ENCODE measurements around the gene UBE2S. TPM values are rescaled to one million over a fixed set of nuclear protein-coding genes. Genes with fewer than 3 reads are reported as not detected.
"Not testable (repeated sequence)": the region's sequence is repeated elsewhere in the genome, so short reads cannot be mapped to it uniquely, and the experiment has no call there.

UBE2S gene
- total RNA-seq, 6 experiments from 2014 or later, result 181 to 356 (median 309) TPM

GRCh38 chr19:55407800-55408532, 378 bp upstream of the UBE2S start:
- H3K9me3 Mint-ChIP-seq, result peaks cover 4% of the 10 kb centered on the region; the same call in 1 of the 2 replicates
- DNase-seq, result peak; percentile 98
- H3K27ac Mint-ChIP-seq, result peak overlapping the region; percentile 98
- H3K4me3 Mint-ChIP-seq, result peak overlapping the region; percentile 91
- H3K36me3 Mint-ChIP-seq (ENCODE audit: low read depth), result peaks cover 27% of the 10 kb centered on the region
- H3K27me3 Mint-ChIP-seq (ENCODE audit: insufficient read depth), result peaks cover 18% of the 10 kb centered on the region
- TF ChIP-seq, protein P1, sequence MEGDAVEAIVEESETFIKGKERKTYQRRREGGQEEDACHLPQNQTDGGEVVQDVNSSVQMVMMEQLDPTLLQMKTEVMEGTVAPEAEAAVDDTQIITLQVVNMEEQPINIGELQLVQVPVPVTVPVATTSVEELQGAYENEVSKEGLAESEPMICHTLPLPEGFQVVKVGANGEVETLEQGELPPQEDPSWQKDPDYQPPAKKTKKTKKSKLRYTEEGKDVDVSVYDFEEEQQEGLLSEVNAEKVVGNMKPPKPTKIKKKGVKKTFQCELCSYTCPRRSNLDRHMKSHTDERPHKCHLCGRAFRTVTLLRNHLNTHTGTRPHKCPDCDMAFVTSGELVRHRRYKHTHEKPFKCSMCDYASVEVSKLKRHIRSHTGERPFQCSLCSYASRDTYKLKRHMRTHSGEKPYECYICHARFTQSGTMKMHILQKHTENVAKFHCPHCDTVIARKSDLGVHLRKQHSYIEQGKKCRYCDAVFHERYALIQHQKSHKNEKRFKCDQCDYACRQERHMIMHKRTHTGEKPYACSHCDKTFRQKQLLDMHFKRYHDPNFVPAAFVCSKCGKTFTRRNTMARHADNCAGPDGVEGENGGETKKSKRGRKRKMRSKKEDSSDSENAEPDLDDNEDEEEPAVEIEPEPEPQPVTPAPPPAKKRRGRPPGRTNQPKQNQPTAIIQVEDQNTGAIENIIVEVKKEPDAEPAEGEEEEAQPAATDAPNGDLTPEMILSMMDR (IDR thresholded peaks at IDR 0.05), result no peak
- peaks cover 30% of the 10 kb centered on the region for H3K4me1 Mint-ChIP-seq (ENCODE audit: low read depth)

DNA sequence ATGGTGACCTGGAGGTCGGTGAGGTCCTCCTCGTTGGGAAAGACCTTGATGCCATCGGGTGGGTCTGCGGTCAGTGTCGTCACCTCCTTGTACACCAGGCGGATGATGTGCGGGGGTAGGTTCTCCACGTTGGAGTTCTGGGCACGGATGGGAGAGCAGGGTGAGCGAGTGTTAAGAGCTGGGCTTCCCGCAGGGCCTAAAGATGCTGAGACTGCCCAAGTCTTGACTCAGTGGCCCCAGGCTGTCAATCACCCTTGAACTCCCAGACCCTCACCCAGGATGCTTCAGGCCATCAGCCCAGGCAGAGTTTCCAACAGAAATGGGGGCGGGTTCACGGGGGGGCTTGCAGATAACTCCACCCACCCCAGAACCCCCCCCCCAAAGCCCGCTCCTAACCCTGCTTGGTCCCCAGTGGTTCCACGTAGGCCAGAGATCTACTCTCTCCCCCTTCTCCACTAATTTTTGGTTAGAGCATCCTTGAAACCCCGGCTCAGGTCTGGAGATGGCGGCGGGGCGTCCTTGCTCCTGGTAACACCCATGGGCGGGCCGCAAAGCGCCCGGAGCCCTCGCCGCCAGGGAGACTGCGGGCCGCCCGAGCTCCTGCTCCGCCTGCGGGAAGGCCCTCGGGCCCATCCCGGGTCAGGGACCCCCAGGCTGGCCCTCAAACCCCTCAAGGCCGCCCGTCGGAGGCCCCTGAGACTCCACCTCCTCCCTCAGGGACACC, 600 bp downstream of the UBE2S start:
- Mint-ChIP-seq H3K9me3 (peaks cover 4% of the 10 kb centered on the region; the same call in 1 of the 2 replicates), H3K4me3 (peak overlapping the region; percentile 91), H3K27ac (peak overlapping the region; percentile 80), H3K4me1 (ENCODE audit: low read depth) (peaks cover 33% of the 10 kb centered on the region), H3K27me3 (ENCODE audit: insufficient read depth) (peaks cover 18% of the 10 kb centered on the region), H3K36me3 (ENCODE audit: low read depth) (peaks cover 33% of the 10 kb centered on the region)
- TF ChIP-seq, protein P1 (IDR thresholded peaks at IDR 0.05), result no peak
- no peak for DNase-seq

- Mint-ChIP-seq H3K27ac (peak overlapping the region; percentile 80), H3K36me3 (ENCODE audit: low read depth) (peaks cover 36% of the 10 kb centered on the region), H3K9me3 (peaks cover 4% of the 10 kb centered on the region; the same call in 1 of the 2 replicates), H3K4me1 (ENCODE audit: low read depth) (peaks cover 33% of the 10 kb centered on the region), H3K27me3 (ENCODE audit: insufficient read depth) (peaks cover 16% of the 10 kb centered on the region), H3K4me3 (peak overlapping the region; percentile 91)
- DNase-seq, result no peak
- TF ChIP-seq, protein P1 (IDR thresholded peaks at IDR 0.05), result no peak
These were observed 1.3 kb downstream of the UBE2S start for GRCh38 chr19:55406091-55406825.

DNA sequence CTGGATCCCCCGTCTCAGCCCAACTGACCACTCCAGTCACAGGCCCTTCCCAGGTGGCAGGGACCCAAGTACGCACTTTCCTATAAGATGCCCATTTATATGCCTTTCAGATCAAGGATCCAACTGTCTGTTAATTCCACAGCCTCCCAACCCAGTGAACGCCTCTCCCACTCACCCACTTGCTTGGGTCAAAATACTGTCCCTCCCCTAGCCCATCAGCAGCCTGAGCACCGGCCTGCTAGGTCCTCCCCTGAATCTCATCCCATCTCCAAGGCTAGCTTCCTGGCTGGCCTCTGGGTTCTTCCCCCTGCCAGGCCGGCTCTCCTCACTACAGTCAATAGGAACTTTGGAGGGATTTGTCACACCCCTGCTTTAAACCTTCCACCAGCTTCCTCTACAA, 1.9 kb downstream of the UBE2S start:
- Mint-ChIP-seq H3K4me1 (ENCODE audit: low read depth) (peaks cover 33% of the 10 kb centered on the region), H3K27ac (peak overlapping the region; percentile 80), H3K27me3 (ENCODE audit: insufficient read depth) (peaks cover 16% of the 10 kb centered on the region), H3K36me3 (ENCODE audit: low read depth) (peaks cover 38% of the 10 kb centered on the region), H3K9me3 (peaks cover 4% of the 10 kb centered on the region; the same call in 1 of the 2 replicates), H3K4me3 (peak overlapping the region; percentile 91)
- DNase-seq, result no peak
- TF ChIP-seq, protein P1 (IDR thresholded peaks at IDR 0.05), result no peak

- no peak for DNase-seq
- Mint-ChIP-seq H3K9me3 (peaks cover under 1% of the 10 kb centered on the region; the same call in 1 of the 2 replicates), H3K4me1 (ENCODE audit: low read depth) (peaks cover 28% of the 10 kb centered on the region), H3K36me3 (ENCODE audit: low read depth) (peaks cover 49% of the 10 kb centered on the region), H3K4me3 (peak overlapping the region; percentile 24), H3K27ac (peak overlapping the region; percentile 40; the same call in 1 of the 2 replicates), H3K27me3 (ENCODE audit: insufficient read depth) (peaks cover 11% of the 10 kb centered on the region)
- TF ChIP-seq, protein P1 (IDR thresholded peaks at IDR 0.05), result no peak
These were observed 5.1 kb downstream of the UBE2S start for GRCh38 chr19:55402509-55402908.

GRCh38 chr19:55401390-55401789, 6.2 kb downstream of the UBE2S start:
- H3K36me3 Mint-ChIP-seq (ENCODE audit: low read depth), result peaks cover 43% of the 10 kb centered on the region
- H3K4me1 Mint-ChIP-seq (ENCODE audit: low read depth), result peaks cover 23% of the 10 kb centered on the region
- not testable (repeated sequence) for DNase-seq; H3K27me3 Mint-ChIP-seq (ENCODE audit: insufficient read depth); H3K27ac Mint-ChIP-seq; H3K4me3 Mint-ChIP-seq; H3K9me3 Mint-ChIP-seq
